Suppressor macrophage treated with lipopolysaccharide for 4 hours (primary cell): ENCODE data around the gene FGF14.

Experiments
- DNase-seq: peaks from one replicate; pipeline ENCODE4 v3.0.0-alpha.2; 2020

The FGF14 gene

DNA sequence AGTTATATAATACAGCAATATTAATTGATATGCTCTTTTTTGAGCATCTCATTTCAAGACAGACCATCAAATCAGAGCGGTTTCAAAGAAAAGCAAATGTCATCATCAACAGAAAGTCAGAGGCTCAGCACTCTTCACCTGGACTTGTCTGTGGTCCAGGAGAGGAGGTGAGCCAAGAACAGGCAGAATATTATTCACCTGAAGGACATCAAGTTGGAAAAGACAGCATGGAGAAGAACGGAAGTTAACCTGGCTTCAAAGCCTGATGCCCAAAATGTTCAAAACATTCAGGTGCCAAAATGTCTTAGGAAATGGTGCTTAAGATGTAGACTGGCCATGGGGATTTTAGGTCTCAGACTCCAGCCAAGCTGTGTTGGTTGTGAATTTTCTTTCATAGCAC, 40.7 kb downstream of the FGF14 start:
- DNase-seq = no peak

DNA sequence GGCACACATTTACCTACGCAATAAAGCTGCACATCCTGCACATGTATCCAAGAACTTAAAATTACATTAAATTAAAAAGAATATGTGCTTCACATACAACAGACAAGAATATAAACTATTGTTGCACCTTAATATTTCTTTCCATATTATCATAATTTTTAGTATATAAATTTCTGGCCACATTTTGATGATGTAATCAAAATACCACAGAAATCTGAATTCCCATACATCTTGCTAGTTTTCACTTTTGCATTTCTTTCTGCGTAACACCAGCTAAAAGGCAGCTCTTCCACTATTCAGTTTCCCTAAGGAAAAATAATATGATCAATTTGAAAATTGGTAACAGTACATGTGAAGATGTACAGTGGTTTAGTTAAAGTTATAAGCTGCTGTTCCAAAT, 42.6 kb downstream of the FGF14 start:
- DNase-seq = no peak

DNA sequence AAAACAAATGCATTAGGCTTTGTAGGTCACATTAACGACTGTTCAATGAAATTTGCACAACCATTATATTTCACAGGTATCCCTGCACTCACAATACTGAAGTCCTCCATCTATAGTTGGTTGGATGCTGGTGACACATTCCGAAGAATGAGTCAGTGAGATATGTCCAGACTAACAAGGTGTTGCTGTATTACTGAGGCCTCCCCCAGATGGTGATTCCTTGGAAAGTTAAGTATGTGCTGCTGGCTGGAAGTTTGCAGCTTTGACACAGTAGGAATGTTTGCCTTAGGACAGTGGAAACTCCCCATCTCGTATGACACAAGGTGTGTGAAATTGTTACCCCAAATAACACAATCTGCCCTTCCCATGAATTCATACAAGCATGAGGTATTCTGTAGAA, 46.6 kb downstream of the FGF14 start:
- no peak for DNase-seq

DNA sequence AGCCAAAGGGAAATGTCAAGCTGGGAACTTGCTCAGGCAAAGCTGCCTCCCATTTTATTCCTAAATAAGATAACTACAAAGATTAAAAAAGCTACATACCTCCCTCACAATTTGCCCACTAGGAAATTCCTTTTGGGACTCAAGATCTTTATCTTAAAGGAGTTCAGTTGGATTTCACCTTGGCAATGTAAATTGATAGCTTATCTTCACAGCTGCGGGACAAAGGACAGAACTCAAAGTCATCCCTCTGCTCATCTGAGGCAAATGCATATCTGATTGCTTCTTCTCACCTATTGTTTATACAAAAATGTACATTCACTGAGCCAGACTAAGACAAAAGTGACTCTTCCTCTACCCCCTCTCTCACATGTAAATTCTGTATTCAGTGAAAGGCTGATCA, 47.8 kb downstream of the FGF14 start:
- DNase-seq = no peak

DNA sequence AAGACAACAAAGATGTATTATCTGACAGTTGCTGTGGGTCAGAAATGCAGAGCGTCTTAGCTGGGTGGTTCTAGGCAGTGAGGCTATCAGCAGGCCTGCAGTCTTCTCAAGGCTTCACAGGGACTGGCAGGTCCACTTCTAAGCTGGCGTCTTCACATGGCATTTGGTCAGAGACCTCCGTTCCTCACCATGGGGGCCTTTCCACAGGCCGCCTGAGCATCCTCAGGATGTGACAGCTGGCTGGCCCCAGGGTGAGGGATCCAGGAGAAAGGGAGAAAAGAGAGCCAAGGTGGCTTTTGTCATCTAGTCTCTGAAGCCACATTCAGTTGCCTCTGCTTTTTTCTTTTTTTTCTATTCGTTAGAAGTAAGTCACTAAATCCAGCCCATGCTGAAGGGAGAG, 50.3 kb downstream of the FGF14 start:
- no peak for DNase-seq

DNA sequence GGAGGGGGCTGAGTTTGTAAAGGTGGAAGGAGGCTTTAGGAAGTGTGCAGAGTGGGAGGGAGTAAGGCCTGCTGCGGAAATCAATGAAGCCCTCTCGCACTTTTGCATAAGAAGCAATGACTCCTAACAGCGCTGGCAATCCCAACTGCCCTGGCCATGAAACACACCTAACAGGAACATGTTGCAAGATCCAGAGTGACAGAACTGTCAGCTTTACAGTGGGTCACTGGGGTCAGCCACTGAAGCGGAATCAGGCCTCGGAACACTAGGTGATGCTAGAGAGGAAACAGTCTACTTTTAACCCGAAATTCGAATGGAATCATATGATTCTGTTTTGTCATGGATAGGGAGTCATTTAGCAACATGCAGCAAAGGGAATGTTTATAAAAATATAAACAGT, 54.4 kb downstream of the FGF14 start:
- DNase-seq = no peak

DNA sequence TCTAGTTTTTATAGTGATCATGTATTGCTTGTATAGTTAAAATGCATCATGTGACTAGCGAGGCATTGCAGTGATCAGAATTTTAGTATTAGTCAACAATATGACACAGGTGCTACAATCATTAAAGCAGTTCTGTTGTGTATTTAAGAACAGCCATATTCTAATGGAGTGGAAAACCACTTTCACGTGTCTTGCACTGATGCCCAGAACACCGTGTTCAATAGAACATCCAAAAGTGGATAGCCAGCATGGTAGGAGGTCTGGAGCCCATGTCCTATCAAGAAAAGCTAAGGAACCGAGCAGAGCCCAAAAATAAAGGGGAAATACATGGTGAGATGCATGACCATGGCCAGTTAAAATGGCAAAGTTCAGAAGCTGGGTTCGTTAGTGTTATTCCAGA, 55.1 kb downstream of the FGF14 start:
- DNase-seq = no peak

DNA sequence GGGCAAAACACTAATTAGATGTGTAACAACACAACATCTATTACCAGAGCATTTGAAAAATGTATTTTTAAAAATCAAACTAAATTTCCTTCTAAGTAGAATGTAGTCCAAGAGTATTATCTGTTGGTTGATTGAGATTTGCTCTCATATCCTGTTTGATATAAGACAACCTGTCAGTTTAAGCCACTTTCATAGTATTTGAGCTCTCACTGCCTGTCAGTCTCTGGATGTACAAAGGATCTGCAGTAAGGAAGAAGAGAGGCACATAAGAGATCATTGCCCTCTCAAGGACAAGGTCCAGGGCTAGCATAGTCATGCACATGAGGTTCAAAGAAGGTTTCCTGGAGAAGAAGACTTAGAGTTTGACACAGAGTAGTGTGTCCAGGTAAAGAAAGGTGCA, 57.4 kb downstream of the FGF14 start:
- DNase-seq = no peak

DNA sequence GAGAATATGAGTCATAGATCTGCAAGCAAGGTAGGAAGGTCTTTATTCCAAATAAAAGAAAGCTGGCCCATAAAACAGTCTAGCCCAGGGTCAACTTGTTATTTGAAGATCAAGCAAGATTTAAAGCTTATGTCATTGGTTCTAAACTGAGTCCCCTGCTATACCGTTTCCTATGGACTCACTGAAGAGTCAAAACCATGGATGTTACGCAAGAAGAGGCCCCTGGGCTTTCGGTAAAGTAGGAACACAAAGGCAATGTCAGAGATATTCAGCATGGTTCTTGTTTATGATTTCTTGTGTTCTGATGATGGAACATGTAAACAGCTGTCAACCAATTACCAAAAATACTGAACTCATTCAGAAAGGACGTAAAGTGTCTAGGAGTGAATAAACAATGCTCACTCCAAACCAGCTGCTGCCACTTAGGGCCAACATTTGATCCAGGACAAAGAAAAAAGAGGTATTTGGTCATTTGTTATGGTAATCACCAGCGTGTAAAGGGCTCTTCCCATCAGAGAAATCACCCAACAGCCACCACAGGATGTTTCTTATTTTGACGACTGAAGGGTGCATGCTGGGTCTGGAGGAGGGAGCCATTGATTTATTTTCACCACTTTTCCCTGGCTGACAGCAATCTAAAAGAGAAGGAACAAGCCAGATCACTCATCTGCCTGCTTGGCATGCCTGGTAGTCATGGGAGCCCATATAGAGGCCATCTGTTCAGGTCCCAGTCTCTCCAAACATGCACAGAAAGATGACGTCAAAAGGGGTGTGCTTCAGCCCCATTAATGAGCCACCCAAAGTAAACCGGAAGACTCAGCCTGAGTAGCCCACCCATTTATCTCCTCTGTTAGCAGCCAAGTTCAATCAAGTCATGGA, 68.3 kb downstream of the FGF14 start:
- no peak for DNase-seq

DNA sequence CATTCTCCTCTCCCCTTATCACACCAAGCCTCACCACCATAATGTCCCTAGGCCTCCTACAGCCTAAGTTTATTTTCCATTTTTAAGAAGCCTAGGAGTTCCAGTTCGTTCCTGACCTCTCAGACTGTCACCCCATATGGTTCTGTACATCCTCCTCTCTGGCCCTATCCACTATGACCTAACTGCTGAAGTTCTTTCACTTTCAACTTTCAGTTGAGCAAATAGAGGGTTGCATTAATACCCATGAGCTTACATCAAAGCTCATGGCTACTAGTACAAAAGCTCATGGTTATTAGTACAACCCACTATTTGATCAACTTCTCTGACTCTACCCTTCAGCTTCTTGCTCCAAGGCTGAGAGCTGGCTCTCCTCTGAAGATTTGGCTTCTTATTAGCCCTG, 72.9 kb downstream of the FGF14 start:
- DNase-seq = no peak

DNA sequence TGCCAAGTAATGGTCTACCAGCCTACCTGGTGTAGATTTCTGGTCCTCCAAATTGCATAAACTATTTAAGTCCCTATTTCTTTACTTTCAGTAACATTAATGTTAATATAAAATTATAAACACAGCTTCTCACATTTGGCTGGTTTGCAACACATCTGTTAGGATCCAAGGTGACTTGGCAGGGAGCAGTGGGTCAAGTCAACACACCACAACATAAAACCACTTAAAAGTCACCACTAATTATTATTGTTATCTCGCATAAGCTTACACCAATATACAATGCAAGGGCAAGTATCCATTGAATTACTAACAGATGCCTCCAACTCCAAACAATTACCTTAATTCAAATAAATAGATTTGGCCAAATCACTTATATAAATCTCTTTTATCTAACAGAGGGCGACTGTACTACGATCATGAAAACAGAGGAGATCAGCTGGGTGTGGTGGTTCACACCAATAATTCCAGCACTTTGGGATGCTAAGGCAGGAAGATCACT, 74.7 kb downstream of the FGF14 start:
- DNase-seq = no peak

DNA sequence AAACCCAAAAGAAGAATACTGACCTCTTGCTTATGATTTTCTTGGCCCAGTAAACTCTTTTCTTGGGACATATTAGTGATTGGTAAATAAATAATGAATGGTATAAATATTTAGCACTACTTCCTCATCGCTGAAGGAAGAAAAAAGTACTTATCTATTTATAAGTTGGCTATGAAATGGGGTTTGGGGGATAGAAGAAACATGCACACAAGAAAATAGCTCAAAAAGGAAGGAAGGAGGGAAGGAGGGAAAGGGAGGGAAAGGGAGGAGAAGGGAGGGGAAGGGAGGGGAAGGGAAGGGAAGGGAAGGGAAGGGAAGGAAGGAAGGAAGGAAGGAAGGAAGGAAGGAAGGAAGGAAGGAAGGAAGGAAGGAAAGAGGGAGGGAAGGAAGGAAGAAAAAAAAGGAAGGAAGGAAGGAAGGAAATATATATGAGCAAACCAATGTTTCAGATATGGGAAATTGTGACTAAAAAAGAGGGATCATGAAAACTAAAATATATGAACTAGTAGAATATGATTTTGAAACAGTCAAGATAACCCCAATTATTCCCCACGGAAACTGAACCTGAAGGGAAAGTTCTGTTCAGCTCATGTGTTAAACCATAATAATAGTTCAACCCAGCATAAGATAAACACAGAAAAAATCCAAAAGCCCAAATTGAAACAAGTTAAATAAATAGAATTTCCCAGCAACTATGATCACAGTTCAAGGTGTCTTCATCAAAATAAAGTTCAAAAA, 75.3 kb downstream of the FGF14 start:
- no peak for DNase-seq

DNA sequence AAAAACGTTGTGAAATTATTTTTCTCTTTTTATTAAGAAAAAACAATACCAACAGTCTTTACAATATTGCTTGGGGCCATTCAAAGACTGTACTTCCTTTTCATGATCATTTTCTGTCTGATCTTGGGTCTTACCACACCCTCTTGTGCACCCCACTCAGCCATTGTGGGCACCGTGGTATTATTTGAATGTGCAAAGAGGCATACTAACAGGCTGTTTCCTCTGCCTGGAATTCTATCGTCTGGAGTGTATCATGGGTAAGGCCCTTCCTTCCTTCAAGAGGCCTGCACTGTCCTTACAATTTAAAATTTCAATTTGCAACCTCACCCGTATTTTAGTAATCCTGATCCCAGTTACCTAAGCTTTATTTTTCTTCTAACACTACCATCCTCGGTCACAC, 76.5 kb downstream of the FGF14 start:
- DNase-seq = no peak

DNA sequence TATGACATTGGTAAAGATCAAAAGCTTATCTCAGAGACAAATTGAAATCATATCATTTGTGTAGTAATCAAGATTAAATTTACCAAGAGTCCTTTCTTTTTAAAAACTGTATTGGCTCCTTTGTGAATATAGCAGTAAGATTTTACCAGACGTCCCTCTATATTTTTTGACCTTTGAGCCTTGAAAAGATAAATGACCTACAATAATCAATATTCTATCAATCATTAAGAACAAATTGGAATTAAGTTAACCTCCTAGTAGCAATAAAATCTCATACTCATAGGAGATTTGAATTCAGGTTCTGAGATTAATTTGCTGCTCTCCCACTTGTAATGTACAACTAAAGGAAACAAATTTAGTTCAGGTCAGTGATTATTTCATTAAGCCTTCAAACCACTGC, 78.3 kb downstream of the FGF14 start:
- DNase-seq = no peak

DNA sequence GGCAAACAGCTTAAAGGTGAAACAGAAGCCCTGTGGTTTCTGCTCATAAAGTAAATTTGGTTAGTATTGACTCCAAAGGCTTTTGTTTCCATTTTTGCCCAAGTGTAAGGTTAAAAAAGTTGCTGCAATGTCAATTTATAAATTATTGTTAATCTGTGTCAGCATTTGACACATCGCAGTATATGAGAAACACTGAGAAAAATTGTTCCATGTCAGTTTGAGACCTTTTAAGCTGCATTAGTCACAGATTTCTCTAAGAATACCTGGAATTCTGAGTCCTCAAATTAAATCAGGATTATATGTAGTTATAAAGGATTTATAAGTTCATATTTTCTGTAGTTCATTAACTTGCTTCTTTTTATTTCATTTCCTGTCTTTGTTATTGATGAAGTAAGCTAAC, 78.8 kb downstream of the FGF14 start:
- DNase-seq = no peak

DNA sequence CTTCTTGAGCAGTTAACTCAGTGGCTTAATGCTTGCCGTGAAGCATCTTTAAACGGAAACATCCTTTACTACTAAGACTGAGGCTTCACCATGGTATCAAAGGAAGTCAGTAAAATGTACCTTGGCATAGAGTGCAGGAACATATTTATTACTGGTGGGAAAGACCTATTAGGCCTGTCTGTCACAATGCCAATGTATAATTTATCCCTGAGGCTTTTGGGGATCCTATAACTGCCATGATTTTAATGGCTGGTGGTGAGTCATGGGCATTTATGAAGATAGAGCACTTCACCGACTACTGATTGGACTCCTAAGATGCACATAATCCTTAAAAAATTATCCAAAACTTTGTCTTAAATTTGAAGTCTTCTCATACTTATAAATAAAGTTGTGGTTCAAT, 79.6 kb downstream of the FGF14 start:
- DNase-seq = no peak

DNA sequence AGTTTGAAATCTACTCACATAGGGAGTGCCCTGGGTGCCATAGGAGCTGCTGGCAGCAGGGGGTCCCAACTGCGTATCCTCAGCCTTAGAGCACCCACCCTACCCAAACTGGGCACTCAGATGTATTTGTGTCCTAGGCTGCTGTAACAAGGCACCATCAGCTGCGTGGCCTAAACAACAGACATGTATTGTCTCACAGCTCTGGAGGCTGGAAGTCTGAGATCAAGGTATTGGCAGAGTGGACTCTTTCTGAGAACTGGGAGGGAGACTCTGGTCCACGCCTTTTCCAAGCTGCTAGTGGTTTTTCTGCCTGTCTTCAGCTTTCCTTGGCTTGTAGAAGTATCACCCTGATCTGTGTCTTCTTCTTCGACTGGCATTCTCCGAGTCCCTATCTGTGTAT, 83.6 kb downstream of the FGF14 start:
- no peak for DNase-seq

DNA sequence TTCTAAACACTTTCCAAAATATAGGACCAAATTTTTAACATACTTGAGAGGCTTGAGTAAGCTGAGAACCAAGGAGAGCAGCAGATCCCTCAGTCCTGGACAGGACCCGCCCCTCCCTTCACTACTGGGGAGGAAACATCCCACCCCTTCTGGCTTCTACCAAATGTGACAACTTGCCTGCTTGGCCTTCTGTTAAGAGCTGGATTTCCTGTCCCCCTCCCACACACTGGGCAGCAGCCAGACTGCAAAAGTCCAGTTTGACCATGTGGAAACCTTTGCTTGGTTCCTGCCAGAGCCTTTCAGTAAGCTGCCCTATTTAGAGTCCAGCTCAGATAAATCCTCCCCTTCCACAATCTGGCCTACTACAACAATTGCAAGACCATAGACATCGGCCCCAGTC, 84.3 kb downstream of the FGF14 start:
- no peak for DNase-seq

DNA sequence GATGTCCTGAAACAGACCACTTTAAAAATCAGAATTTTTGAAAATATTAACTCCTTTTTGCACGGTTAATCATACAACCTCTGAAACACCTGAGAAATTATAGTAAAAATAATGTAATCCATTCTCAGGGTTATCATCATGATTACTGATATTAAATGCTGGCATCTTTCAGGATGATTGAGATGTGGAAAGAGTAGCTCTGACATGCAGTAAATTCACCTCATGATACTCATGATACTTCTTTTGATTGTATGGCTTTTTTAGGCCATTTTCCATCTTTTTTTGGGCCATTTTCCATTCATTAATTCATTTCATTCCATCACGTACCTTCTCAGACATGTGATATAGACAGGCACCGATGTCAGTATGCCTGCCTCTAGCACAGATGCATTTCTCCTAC, 85.1 kb downstream of the FGF14 start:
- DNase-seq = no peak

DNA sequence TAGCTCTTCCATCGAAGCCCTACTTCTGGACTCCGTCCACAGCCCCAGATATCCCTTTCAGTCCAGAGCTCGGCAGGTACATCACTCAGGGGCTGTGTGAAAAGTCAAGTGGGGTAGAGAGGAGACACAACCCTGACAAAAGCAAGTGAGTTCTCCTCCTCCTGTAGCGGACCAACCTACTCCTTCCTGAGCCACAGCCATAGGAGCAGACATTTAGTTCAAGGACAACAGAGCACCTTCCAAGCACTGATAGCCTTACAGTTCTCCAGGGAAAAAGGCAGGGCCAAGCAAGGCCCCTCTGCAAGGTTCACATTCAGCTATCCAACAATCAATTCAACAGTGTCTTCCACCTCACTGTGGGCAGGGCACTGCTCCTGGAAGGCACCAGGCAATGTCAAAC, 89.0 kb downstream of the FGF14 start:
- DNase-seq = no peak

DNA sequence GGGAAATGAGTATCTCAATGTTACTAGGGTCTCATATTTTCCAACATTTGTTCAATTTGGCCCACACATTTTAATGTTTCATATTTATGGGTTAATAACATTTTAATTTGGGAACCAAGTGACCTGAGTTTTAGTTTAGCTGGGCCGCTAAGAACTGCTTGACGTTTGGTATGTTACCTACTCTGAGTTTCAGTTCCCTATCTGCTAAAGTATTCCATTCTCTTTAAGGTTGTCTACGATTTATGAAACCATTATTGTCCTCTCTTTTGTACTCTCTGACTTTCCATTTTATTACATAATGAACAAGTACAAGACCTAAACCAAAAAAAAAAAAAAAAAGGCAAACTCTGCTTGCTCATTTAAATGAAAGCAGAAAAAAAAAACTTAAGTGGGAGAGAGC, 89.9 kb downstream of the FGF14 start:
- no peak for DNase-seq

DNA sequence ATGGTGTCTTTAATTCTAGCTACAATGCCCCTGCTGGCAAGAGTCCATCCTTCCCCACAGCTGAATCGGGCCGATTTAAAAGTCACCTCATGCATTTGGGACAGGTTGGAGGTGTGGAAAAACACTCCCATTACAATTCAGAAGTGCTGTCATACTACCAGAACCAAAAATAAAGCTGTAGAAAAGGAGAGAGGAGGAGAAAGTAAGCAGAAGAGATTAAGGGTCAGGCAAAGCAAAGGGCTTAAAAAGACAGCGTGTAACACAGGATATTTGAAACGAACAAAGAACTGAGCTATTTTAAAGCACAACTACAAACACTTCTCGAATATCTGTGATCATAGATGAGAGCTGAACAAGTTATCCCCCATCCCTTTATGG, 90.4 kb downstream of the FGF14 start:
- DNase-seq = no peak

DNA sequence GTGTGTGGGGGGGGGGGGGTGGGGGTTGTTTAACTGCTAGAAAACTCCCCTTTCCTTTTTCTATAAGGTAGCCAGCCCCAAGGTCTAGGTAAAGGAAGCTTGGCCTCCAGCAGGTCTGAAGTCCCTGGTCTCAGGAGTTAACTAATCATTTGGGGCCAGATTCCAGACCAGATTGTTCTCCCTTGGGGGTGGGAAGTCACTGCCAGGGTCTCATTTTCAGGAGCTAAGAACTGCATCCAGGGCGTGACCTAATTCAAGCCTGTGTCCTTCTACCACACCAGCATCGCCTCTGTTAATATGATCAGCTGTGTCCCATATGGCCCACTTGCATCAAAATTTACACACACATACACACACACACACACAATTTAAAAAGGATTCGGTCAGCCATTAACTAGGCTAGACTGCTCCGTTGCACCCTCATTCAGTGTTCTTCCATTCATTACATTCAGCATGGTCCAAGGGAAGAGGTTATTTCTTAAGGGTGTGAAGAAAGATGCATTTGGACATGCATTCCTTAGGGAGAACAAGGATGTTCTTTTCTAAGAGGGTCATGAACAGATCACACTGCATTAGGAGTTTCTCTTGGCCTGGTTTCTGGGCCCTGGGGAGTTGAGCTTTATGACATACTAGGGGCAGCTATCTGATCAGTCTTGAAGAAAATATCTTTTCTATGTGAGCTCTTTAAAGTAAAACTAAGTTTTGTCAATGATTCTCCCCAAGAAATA, 91.0 kb downstream of the FGF14 start:
- no peak for DNase-seq

DNA sequence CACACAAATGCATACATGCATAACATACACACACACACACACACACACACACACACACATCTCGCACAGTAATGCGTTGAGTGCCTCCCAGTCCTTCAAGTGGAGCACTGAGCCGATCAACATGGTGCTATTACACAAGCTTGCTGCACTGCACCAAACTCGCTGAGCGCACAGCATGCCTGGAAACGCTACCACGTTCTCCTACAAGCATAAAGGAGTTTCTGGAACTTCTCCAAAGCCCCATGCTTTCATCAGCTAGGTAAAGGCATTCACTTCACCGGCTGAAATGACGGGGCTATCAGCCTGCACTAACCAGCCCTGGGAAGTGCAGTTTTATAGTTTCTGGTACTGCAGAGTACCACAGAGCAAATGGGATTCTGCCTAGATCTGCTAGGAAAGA, 92.7 kb downstream of the FGF14 start:
- no peak for DNase-seq
